ENCODE results near the gene DLX4.
A peak's percentile ranks its signal among the peaks of the same experiment; 100 is the strongest.

Gene DLX4

GRCh38 chr17:49968405-49969133 lies 421 bp upstream of the DLX4 start:
- peak; percentile 77 for DNase-seq (ENCODE audit: low spot score)

DNA sequence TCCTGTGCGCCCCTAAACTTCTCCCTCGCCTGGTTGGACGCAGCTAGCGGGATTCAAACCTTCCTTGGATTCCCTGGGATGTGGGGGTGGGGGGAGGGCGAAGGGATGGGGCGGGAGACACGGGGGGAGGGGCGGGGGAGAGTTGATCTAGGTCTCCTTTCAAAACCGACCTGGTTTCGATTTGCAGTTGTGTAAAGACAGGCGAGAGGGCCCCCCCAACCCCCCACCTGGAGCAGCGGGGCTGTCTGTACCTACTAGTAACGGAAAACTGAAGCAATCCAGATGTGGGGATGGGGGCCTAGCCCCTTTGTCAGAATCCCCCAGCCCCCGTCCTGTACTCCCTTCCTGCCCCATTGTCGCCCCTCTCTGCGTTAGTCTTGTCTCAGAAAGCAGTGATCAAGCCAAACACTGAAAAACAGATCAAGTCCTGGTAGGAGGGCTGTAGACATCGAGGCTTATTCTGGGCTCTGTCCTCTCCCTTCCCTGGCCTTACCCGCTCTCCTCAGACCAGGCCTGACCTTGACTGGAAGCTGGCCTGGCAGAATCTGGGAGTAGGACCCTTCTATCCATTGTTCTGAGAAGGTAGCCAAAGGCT lies 902 bp downstream of the DLX4 start:
- DNase-seq (ENCODE audit: low spot score): no peak

DNA sequence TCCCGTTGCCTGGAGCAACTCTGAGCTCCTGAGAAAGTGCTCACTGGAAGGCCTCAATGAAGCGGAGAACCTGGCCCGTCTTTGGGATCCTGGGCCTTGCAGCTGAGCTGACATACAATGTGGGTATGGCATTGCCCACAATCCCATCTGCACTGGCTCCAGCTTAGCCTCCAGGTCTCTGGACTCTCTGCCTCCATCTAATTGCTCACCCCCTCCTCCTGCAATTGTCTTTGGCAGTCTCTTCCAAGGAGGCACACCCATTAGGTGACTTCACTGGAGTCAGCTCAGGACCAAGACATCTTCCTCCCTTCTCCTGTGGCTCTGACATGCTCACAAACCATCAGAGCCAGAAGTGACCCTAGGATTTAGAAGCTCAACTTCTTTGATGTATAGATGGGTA lies 1.5 kb downstream of the DLX4 start:
- DNase-seq (ENCODE audit: low spot score): no peak

GRCh38 chr17:49971199-49971847 lies 2.3 kb downstream of the DLX4 start:
- DNase-seq (ENCODE audit: low spot score): no peak

DNA sequence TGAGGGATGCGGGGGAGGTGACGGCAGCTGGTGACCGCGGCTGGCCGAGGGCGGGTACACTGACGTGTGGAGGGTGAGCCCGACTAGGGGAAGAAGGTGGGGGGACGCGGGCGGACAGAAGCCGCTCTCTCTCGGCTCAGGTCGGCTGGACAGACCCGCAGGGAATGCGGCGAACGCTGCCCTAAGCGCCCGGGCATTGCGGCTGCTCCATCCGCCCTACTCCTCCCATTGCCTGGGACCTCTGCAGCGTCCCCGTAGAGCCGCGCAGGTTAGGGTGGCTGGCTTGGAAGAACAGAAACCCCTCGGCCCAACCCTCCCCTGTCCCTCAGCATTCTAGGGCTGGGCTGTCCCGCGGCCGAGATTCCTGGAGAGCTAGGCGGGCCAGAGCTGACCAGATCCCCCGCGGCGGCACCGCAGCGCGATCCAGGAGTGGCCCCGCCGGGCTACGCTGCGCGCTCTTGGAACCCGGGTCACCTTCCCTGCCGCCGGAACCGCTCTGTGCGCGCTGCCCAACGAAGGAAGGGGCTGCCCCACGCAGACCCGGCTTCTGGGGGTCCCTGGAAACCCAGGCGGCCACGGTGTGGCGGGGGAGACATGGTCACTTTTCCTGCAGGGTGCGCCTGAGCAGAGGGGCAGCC lies 3.0 kb downstream of the DLX4 start:
- no peak for DNase-seq (ENCODE audit: low spot score)

GRCh38 chr17:49972486-49973270 lies 3.7 kb downstream of the DLX4 start:
- DNase-seq (ENCODE audit: low spot score): no peak

GRCh38 chr17:49973271-49973615 lies 4.3 kb downstream of the DLX4 start:
- DNase-seq (ENCODE audit: low spot score): no peak

GRCh38 chr17:49975531-49975930 lies 6.5 kb downstream of the DLX4 start:
- no peak for DNase-seq (ENCODE audit: low spot score)

GRCh38 chr17:49976163-49976827 lies 7.3 kb downstream of the DLX4 start:
- no peak for DNase-seq (ENCODE audit: low spot score)

- DNase-seq (ENCODE audit: low spot score): no peak
Observed at GRCh38 chr17:49976828-49977202, 7.8 kb downstream of the DLX4 start.

GRCh38 chr17:49977463-49978389 lies 8.7 kb downstream of the DLX4 start:
- no peak for DNase-seq (ENCODE audit: low spot score)

DNA sequence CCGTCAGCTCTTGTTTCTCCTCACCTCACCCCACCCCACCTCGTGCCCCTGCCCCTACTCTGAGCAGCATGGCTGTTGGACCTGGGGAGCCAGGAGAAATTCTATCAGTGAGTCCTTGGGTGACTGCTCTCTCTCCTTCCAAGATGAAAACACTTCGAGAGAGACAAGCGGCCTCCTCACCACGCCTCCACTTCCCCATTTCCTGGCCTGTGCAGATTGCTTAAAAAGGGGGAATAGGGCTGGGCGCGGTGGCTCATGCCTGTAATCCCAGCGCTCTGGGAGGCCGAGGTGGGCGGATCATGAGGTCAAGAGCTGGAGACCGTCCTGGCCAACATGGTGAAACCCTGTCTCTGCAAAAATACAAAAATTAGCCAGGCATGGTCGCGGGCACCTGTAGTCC lies 9.5 kb downstream of the DLX4 start:
- DNase-seq (ENCODE audit: low spot score): no peak

- DNase-seq (ENCODE audit: low spot score): no peak
Observed at GRCh38 chr17:49979748-49980479, 10.9 kb downstream of the DLX4 start.

GRCh38 chr17:49980703-49981197 lies 11.8 kb downstream of the DLX4 start:
- no peak for DNase-seq (ENCODE audit: low spot score)

DNA sequence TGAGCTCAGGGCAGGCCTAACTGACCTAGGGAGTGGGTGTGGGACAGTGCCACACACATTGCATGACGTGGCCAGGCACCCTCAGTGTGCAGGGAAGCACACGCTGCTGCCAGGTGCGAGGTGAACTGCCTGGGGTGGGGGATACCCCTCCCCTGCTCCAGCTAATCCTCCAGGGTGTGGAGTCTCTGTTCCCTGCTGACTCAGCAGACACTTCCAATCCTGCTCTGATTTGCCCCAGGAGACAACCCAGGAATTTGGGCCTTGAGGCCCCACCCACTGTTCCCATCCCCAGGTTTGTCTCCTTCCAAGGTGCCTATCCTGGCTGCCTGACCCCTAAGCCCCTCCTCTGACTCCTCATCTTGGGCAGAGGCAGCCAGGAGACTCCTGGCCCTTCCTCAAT lies 15.3 kb downstream of the DLX4 start:
- no peak for DNase-seq (ENCODE audit: low spot score)

DNA sequence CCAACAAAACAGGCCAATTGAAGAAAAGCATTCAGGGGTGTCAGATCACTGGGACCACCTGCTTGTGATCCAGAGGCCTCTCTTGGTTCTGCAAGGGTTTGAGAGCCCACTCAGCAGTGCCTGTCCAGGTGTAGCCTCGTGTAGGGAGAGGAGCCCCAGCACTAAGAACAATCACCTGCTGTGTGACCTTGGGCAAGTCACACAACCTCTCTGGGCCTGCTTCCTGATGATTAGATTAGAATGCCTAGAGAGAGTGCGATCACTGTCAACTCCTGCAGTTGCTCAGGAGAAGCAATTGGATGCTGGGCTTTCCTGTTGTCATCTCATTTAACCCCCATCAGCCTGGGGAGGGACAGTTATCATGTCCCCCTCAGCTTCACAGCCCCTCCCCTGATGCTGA lies 15.8 kb downstream of the DLX4 start:
- DNase-seq (ENCODE audit: low spot score): no peak

DNA sequence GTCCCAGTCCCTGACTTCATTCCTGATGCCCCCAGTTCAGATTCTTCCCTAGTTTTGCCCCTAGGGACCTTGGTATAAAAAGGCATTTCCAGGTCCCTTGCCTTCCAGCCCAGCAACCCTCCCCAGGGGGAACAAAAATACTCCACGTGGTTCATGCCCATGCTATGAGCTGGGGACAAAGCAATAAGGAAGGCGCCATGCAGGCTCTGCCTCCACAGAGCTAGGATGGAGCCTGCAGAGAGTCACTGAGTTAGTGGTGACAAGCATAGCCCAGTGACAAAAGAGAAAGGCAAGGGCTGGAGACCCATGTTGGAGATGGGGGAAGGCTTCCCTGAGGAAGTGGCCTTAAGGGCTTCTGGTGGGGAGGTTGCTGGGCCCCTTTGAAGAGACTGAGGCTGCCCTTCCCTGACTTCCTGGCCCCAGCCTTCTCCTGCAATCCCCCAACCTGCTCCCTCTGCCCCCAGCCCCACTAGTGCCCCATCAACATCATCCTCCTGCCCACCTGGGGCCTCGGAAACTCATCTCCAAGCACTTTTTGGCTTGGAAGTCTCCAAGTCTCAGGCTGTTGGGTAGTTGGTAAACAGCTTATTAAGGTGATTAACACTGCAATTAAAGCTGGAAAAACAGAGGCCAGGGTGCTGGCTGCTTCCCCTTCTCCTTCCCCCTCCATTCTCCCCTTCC lies 16.5 kb downstream of the DLX4 start:
- DNase-seq (ENCODE audit: low spot score): no peak

DNA sequence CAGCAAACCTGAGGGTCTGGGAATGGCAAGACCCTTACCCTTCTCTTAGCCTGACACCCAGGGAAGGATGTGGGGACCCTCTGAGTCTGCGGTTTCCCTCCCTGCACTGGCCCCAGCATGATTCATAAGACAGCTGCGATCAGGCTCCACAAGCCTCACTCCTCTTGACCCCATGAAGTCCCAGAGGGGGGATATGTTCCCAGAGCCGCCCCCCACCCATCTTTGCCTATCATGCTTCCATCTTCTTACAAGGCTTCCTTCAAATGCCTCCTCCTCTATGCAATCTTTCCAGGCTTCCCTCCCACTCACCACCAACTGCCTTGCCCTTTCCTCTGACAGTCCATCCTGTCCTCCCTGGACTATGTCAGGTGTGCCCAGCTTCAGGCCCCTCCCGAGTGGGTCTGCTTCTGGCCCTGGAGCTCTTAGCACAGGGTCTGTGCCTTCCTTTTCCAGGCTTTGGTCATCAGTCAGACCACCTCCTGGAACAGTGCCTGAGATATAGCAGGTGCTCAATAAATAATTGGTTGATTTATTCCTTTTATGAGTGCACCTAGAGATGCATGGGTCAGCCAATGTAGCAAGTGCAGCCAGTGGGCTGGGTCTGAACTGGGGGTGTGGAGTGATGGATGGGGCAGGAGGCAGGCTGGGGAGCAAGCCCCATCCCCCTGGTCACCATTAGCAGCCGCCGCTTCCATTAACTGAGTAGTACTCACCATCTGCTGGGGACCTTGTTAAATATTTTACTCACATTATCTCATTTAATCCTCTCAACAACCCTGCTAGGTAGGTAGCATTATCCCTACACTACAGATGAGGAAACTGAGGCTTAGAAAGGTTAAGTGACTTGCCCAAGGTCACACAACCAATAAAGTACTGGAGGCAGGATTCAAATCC lies 17.7 kb downstream of the DLX4 start:
- no peak for DNase-seq (ENCODE audit: low spot score)

All from NAMALWA (cell line).